Thoracic aorta (tissue), 2 donors: ENCODE data around the gene PRRC1. TPM values are rescaled to one million over a fixed set of nuclear protein-coding genes. Genes with fewer than 3 reads are reported as not detected.
"Not testable (repeated sequence)": the region's sequence is repeated elsewhere in the genome, so short reads cannot be mapped to it uniquely, and the experiment has no call there.

ENCODE experiments used
- ATAC-seq: fragments of 150-250 bp; one replicate; pipeline ENCODE4 v1.8.0; 2017; ENCODE audit warnings: low read depth; ENCODE audit not compliant: insufficient number of reproducible peaks, low FRiP score
- DNase-seq: peaks from one replicate; pipeline ENCODE4 v3.0.0-alpha.2; 2020; ENCODE audit warnings: low spot score
- H3K27ac ChIP-seq, 2 donors: fragments of 200-600 bp; sonication (generic); 1 replicate in 1 of 2; 2 replicates in 1 of 2; pipeline ENCODE4 v1.5.1; 2016; ENCODE audit warnings: mild to moderate bottlenecking in 2 of 2, moderate library complexity in 2 of 2
- H3K27me3 ChIP-seq: fragments of 200-600 bp; sonication (generic); replicated peaks from 2 replicates; pipeline ENCODE4 v1.6.0; 2016; ENCODE audit warnings: mild to moderate bottlenecking; ENCODE audit not compliant: insufficient read depth
- H3K36me3 ChIP-seq: fragments of 200-600 bp; sonication (generic); one replicate; pipeline ENCODE4 v1.5.1; 2016
- H3K4me1 ChIP-seq, 2 donors: fragments of 200-600 bp; sonication (generic); 1 replicate in 1 of 2; 2 replicates in 1 of 2; pipeline versions ENCODE4 v1.5.1 to v1.6.0; 2016; ENCODE audit warnings: low read depth in 2 of 2, mild to moderate bottlenecking in 1 of 2; ENCODE audit not compliant: control insufficient read depth in 1 of 2
- H3K4me3 ChIP-seq: fragments of 200-600 bp; sonication (generic); 2 replicates; pipeline ENCODE4 v1.5.1; 2016; ENCODE audit warnings: mild to moderate bottlenecking
- H3K9me3 ChIP-seq: fragments of 200-600 bp; sonication (generic); 2 replicates; pipeline ENCODE4 v1.5.1; 2016
- total RNA-seq, 2 donors: library from RNA; depleted of rRNA; stranded (reverse); fragments of >200 nt; gene quantifications; one replicate each; pipeline versions ENCODE4 v1.1.0 to v1.2.3, GENCODE V29; 2016
- TF ChIP-seq, protein P1 (sequence below): fragments of 200-600 bp; sonication (generic); IDR thresholded peaks from one replicate; pipeline ENCODE4 v1.5.1; 2019; ENCODE audit warnings: antibody characterized with exemption

PRRC1 gene
- total RNA-seq, 2 donors from 2014 or later, result 28.7 to 41.6 TPM

DNA sequence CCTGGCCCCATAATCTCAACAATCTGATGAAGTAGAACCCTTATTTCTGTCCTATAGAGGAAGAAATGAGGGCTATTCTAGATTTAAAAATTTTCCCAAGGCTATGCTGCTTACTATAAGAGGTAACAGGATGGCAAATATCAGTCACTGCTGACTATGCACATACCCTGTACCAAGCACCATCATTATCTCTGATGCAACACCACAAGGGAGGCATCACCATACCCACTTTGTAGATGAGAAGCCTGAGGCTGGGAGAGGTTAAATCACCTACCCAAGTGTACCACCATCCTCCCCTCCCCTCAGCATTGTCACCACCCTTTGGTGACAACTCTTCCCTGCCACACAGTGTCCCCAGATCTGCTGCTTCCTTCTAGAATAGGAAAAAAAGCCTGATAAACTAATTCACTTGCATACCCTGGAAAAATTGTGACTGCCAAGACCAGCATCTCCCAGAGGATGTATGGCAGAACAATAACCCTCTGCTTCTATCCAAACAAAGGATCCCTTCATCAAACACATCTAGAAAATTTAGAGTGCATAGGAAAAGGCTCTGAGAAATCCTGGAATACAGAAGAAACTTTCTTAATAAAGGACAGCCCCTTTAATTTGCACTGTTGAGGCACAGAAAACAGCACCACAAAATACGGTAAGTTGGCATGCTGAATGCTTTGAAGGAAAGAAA lies 48.3 kb downstream of the PRRC1 start:
- Histone ChIP-seq H3K4me3 (no peak overlapping the region), H3K9me3 (no peaks in the 10 kb centered on the region), H3K27me3 (no peaks in the 10 kb centered on the region), H3K27ac (no peak overlapping the region), H3K4me1 (no peaks in the 10 kb centered on the region), H3K36me3 (no peaks in the 10 kb centered on the region)
- ATAC-seq, result no peak
- no peak for DNase-seq
- TF ChIP-seq, protein P1, sequence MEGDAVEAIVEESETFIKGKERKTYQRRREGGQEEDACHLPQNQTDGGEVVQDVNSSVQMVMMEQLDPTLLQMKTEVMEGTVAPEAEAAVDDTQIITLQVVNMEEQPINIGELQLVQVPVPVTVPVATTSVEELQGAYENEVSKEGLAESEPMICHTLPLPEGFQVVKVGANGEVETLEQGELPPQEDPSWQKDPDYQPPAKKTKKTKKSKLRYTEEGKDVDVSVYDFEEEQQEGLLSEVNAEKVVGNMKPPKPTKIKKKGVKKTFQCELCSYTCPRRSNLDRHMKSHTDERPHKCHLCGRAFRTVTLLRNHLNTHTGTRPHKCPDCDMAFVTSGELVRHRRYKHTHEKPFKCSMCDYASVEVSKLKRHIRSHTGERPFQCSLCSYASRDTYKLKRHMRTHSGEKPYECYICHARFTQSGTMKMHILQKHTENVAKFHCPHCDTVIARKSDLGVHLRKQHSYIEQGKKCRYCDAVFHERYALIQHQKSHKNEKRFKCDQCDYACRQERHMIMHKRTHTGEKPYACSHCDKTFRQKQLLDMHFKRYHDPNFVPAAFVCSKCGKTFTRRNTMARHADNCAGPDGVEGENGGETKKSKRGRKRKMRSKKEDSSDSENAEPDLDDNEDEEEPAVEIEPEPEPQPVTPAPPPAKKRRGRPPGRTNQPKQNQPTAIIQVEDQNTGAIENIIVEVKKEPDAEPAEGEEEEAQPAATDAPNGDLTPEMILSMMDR, result no peak

DNA sequence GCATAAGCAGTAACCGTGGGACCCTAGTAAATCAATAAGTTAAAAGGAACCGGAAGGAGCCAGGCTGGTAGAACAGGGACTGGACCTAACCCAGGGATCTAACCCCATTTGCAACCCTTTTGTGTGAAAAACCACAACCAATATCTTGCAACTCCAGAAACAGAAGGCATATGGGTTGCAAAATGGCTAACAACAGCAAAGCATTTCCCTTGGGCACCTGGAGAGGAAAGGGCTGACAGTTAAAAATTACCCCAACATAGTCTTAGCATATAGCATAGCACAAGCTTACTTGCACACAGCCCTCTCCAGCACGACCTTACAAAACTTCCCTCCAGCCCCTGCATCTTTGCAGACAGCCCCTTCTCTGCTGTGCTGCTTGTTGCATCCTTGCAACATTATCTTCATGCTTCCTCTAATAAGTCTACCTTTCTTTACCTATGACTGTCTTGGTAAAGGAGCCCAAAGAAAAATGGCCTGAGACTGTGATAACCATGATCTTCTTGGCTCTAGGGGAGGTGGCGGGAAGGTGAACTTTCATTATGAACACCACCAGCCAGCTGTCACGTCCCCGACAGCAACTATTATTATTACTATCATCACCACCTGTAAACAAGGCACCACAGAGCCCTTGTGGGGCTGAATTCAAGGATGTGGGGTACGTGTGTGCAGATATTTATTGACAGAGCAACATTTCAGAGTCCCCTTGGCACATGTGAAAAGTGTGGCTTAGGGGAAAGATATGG lies 49.8 kb downstream of the PRRC1 start:
- H3K27ac ChIP-seq, result no peak overlapping the region
- ATAC-seq, result no peak

DNA sequence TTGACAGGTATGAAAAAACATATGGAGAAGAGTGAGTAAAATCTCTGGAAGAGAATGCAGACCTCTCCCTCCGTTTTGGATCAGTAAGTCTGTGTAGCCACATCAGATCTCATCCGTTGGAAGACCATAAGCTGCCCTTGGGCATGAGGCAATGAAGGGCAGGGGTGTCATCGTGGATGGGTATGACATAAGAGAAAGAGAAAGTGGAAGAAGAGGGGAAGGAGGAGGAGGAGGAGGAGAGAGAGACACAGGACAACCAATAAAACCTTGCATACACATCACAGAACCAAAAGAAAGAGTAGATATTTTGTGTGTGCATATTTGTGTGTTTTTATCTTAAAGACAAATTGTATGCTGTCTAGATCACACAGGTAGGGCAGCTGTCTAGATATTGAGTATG lies 50.7 kb downstream of the PRRC1 start:
- H3K27ac ChIP-seq, result no peak overlapping the region
- TF ChIP-seq, protein P1, result no peak
- no peaks in the 10 kb centered on the region for H3K36me3 ChIP-seq

More for the DNA sequence above, 49.8 kb downstream of the PRRC1 start:
- Histone ChIP-seq H3K27me3 (no peaks in the 10 kb centered on the region), H3K4me3 (no peak overlapping the region), H3K4me1 (no peaks in the 10 kb centered on the region), H3K36me3 (no peaks in the 10 kb centered on the region), H3K9me3 (no peaks in the 10 kb centered on the region)
- TF ChIP-seq, protein P1, result no peak
- DNase-seq, result no peak

DNA sequence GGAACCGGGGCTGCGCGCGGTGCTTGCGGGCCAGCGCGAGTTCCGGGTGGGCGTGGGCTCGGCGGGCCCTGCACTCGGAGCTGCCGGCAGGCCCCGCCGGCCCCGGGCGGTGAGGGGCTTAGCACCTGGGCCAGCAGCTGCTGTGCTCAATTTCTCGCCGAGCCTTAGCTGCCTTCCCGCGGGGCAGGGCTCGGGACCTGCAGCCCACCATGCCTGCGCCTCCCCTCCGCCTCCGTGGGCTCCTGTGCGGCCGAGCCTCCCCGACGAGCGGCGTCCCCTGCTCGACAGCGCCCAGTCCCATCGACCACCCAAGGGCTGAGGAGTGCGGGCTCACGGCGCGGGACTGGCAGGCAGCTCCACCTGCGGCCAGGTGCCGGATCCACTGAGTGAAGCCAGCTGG lies 52.0 kb downstream of the PRRC1 start:
- DNase-seq, H3K36me3 ChIP-seq, H3K27ac ChIP-seq, H3K27me3 ChIP-seq, H3K4me1 ChIP-seq, H3K9me3 ChIP-seq, H3K4me3 ChIP-seq, ATAC-seq: not testable (repeated sequence)

More for the DNA sequence above, 50.7 kb downstream of the PRRC1 start:
- no peak for DNase-seq
- H3K4me3 ChIP-seq, result no peak overlapping the region
- no peaks in the 10 kb centered on the region for H3K4me1 ChIP-seq
- no peaks in the 10 kb centered on the region for H3K9me3 ChIP-seq
- no peak for ATAC-seq
- H3K27me3 ChIP-seq, result no peaks in the 10 kb centered on the region

DNA sequence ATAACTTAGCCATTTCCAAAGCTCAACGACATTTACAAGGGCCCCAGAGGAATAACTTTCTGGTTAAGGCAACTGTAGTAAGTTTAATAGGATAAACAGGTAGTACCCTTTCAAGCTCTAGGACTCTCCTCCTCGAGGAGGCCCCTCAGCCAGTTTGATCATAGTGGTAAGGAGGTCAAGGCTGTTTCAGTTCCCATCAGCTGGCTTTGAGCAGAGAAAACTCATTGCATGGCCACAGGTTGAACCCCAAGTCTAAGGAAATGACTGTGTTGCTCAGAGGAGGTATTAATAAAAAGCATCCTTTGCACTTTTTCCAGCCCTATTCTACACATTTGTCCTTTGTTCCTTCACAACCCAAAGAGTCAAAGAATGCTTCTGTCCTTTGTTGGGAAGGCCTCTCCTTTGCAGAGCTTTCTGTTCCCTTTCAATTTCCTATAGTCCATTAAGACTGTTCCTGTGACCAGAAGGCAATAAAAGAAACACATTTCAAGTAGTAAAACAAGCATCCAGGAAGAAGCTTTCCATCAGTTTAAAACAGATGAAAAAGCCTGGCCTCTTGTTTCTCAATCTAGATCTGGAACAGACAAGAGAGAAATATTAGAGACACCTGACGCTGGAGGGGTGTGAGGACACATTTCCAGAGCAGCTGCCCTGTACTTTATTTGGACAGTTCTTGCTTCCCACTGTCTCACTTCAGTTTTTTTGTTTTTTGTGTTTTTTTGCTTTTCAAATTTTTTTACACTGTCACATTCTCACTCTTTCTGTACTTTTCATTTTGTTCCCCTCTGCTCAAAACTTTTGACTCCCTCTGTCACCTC lies 54.1 kb downstream of the PRRC1 start:
- ATAC-seq, result no peak
- no peak overlapping the region for H3K4me3 ChIP-seq
- TF ChIP-seq, protein P1, result no peak
- H3K4me1 ChIP-seq, result no peaks in the 10 kb centered on the region
- DNase-seq, result no peak
- no peaks in the 10 kb centered on the region for H3K36me3 ChIP-seq
- H3K9me3 ChIP-seq, result peaks cover 9% of the 10 kb centered on the region
- no peak overlapping the region for H3K27ac ChIP-seq
- H3K27me3 ChIP-seq, result no peaks in the 10 kb centered on the region
